ENCODE results near the gene CLEC18C.
"Not testable (repeated sequence)": the region's sequence is repeated elsewhere in the genome, so short reads cannot be mapped to it uniquely, and the experiment has no call there.

CLEC18C gene

GRCh38 chr16:70197611-70198010 is 24.0 kb downstream of the CLEC18C start:
- not testable (repeated sequence) for H4K20me1 ChIP-seq, H3K4me3 ChIP-seq, H3K9ac ChIP-seq, H3K9me3 ChIP-seq, H3K4me1 ChIP-seq, H3K4me2 ChIP-seq, H3K27ac ChIP-seq, H3K36me3 ChIP-seq, H3K27me3 ChIP-seq

GRCh38 chr16:70198230-70198629 is 24.6 kb downstream of the CLEC18C start:
- H3K36me3 ChIP-seq, H3K27me3 ChIP-seq, H3K4me2 ChIP-seq, H3K4me1 ChIP-seq, H3K9ac ChIP-seq, H3K27ac ChIP-seq, H3K4me3 ChIP-seq, H4K20me1 ChIP-seq, H3K9me3 ChIP-seq: not testable (repeated sequence)

DNA sequence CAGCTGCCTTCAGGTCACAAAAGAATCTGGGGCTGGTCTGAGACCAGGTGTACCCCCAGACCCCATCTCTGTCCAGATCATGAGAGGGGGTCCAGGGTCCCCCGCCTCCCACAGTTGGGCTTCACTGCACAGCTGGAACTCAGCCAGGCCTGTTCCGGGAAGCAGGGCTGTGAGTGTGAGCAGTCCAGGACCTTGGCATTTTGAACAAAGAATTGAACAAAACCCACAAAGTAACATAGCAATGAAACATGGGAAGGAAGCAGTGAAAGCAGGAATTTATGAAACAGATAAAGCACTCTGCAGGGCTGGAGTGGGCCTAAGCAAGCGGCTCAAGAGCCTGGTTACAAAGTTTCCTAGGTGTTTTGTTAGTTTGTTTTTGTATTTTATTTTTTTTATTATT is 25.1 kb downstream of the CLEC18C start:
- H3K36me3 ChIP-seq, H3K27me3 ChIP-seq: not testable (repeated sequence)

DNA sequence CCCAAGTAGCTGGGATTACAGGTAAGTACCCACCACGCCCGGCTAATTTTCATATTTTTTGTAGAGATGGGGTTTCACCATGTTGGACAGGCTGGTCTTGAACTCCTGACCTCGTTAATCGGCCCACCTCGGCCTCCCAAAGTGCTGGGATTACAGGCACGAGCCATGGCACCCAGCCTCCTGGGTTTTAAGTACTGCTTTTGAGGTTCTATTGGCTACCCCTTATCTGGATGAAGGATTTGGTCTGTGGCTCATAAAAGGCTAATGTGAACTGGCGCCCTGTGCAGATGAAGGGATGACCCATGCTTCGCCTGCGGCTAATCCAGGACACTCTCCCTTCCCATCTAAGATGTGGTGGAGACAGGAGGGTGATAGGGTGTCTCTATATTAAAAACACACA is 25.6 kb downstream of the CLEC18C start:
- not testable (repeated sequence) for H3K27ac ChIP-seq, H3K36me3 ChIP-seq, H3K4me1 ChIP-seq, H3K9ac ChIP-seq, H3K9me3 ChIP-seq, H3K27me3 ChIP-seq, H3K4me3 ChIP-seq, H3K4me2 ChIP-seq, H4K20me1 ChIP-seq

More for the DNA sequence above, 25.1 kb downstream of the CLEC18C start:
- H3K27ac ChIP-seq, H3K4me2 ChIP-seq, H3K4me3 ChIP-seq, H3K4me1 ChIP-seq, H4K20me1 ChIP-seq, H3K9me3 ChIP-seq, H3K9ac ChIP-seq: not testable (repeated sequence)

GRCh38 chr16:70200063-70200462 is 26.5 kb downstream of the CLEC18C start:
- not testable (repeated sequence) for H3K4me2 ChIP-seq, H3K27me3 ChIP-seq, H3K36me3 ChIP-seq, H3K4me3 ChIP-seq, H3K9ac ChIP-seq, H3K4me1 ChIP-seq, H3K9me3 ChIP-seq, H4K20me1 ChIP-seq, H3K27ac ChIP-seq

GRCh38 chr16:70203508-70203907 is 29.9 kb downstream of the CLEC18C start:
- not testable (repeated sequence) for H3K4me3 ChIP-seq, H3K27ac ChIP-seq, H3K9ac ChIP-seq, H3K27me3 ChIP-seq, H3K4me1 ChIP-seq, H3K4me2 ChIP-seq, H4K20me1 ChIP-seq, H3K9me3 ChIP-seq
- H3K36me3 ChIP-seq, result peaks cover 23% of the 10 kb centered on the region

GRCh38 chr16:70204010-70204409 is 30.4 kb downstream of the CLEC18C start:
- H3K9ac ChIP-seq, H3K4me2 ChIP-seq, H3K4me3 ChIP-seq, H3K27me3 ChIP-seq, H3K9me3 ChIP-seq, H3K27ac ChIP-seq, H3K4me1 ChIP-seq, H4K20me1 ChIP-seq: not testable (repeated sequence)
- peaks cover 27% of the 10 kb centered on the region for H3K36me3 ChIP-seq

GRCh38 chr16:70204668-70205405 is 31.2 kb downstream of the CLEC18C start:
- H3K9ac ChIP-seq, H4K20me1 ChIP-seq, H3K27me3 ChIP-seq, H3K9me3 ChIP-seq, H3K4me1 ChIP-seq, H3K4me2 ChIP-seq, H3K4me3 ChIP-seq, H3K27ac ChIP-seq: not testable (repeated sequence)
- H3K36me3 ChIP-seq, result peaks cover 29% of the 10 kb centered on the region

GRCh38 chr16:70206382-70206781 is 32.8 kb downstream of the CLEC18C start:
- H3K4me1 ChIP-seq, H3K4me2 ChIP-seq, H3K9me3 ChIP-seq, H3K27me3 ChIP-seq, H3K4me3 ChIP-seq, H3K9ac ChIP-seq, H4K20me1 ChIP-seq, H3K27ac ChIP-seq: not testable (repeated sequence)
- H3K36me3 ChIP-seq, result peaks cover 35% of the 10 kb centered on the region

- Histone ChIP-seq H3K4me1 (peaks cover 12% of the 10 kb centered on the region), H3K36me3 (peaks cover 34% of the 10 kb centered on the region)
- not testable (repeated sequence) for H3K27ac ChIP-seq, H3K4me2 ChIP-seq, H3K9ac ChIP-seq, H4K20me1 ChIP-seq, H3K9me3 ChIP-seq, H3K4me3 ChIP-seq, H3K27me3 ChIP-seq
Measured at GRCh38 chr16:70218586-70218985, 45.0 kb downstream of the CLEC18C start.

GRCh38 chr16:70222574-70222973 is 49.0 kb downstream of the CLEC18C start:
- not testable (repeated sequence) for H3K4me3 ChIP-seq, H3K9me3 ChIP-seq, H3K27me3 ChIP-seq, H3K27ac ChIP-seq, H3K9ac ChIP-seq, H4K20me1 ChIP-seq
- H3K36me3 ChIP-seq, result peaks cover 36% of the 10 kb centered on the region
- peaks cover 13% of the 10 kb centered on the region for H3K4me1 ChIP-seq
- H3K4me2 ChIP-seq, result peak overlapping the region; percentile 28

- not testable (repeated sequence) for H3K9me3 ChIP-seq, H3K27me3 ChIP-seq, H3K9ac ChIP-seq, H3K4me3 ChIP-seq, H4K20me1 ChIP-seq
- Histone ChIP-seq H3K4me2 (peak overlapping the region; percentile 54), H3K36me3 (peaks cover 36% of the 10 kb centered on the region), H3K27ac (peak overlapping the region; percentile 55; the same call in 1 of the 2 replicates), H3K4me1 (peaks cover 13% of the 10 kb centered on the region)
Measured at GRCh38 chr16:70223216-70223615, 49.6 kb downstream of the CLEC18C start.

DNA sequence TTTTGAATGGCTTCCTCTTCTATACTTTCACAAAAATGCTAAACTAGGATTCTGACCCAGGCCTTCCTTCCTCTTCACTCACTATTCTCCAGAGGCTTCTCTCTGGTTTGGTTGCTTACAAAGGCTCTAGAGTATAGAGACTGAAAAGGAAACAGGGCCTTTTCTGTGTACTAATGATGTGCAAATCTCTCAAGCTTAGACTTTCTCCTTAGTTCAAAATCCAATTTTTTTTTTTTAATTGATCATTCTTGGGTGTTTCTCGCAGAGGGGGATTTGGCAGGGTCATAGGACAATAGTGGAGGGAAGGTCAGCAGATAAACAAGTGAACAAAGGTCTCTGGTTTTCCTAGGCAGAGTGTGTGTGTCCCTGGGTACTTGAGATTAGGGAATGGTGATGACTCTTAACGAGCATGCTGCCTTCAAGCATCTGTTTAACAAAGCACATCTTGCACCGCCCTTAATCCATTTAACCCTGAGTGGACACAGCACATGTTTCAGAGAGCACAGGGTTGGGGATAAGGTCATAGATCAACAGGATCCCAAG is 50.5 kb downstream of the CLEC18C start:
- not testable (repeated sequence) for H3K9ac ChIP-seq, H3K27me3 ChIP-seq, H3K4me3 ChIP-seq, H3K9me3 ChIP-seq, H4K20me1 ChIP-seq
- H3K36me3 ChIP-seq, result peaks cover 39% of the 10 kb centered on the region
- 0 out of 2 replicates have a peak overlapping the region, but pooled peaks have one; percentile 30 for H3K27ac ChIP-seq
- H3K4me1 ChIP-seq, result peaks cover 13% of the 10 kb centered on the region
- peak overlapping the region; percentile 54 for H3K4me2 ChIP-seq

GRCh38 chr16:70224645-70225044 is 51.1 kb downstream of the CLEC18C start:
- H3K9ac ChIP-seq, H3K9me3 ChIP-seq, H3K4me2 ChIP-seq, H4K20me1 ChIP-seq, H3K27me3 ChIP-seq, H3K4me3 ChIP-seq: not testable (repeated sequence)
- Histone ChIP-seq H3K4me1 (peaks cover 13% of the 10 kb centered on the region), H3K36me3 (peaks cover 33% of the 10 kb centered on the region), H3K27ac (peak overlapping the region; percentile 38; the same call in 1 of the 2 replicates)

DNA sequence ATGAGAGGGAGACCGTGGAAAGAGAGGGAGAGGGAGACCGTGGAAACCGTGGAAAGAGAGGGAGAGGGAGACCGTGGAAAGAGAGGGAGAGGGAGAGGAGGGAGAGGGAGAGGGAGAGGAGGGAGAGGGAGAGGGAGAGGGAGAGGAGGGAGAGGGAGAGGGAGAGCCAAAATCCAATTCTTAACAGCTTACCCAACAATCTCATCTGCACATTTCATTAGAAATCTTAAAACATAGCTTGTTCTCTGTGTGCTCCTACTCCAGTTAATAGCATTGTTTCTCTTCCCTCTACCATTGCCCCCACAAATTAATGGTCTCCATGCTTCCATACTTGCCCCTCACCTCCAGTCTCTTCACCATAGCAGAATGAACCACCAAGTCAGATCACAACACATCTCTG is 51.8 kb downstream of the CLEC18C start:
- H3K27me3 ChIP-seq, H3K9ac ChIP-seq, H3K4me2 ChIP-seq, H3K4me3 ChIP-seq, H3K9me3 ChIP-seq, H4K20me1 ChIP-seq, H3K27ac ChIP-seq: not testable (repeated sequence)
- peaks cover 13% of the 10 kb centered on the region for H3K4me1 ChIP-seq
- H3K36me3 ChIP-seq, result peaks cover 31% of the 10 kb centered on the region

Measured in BLaER1 (cell line).